Measurements from ENCODE around the gene CRYZL1. TPM values are rescaled to one million over a fixed set of nuclear protein-coding genes. Genes with fewer than 3 reads are reported as not detected.

The CRYZL1 gene
- total RNA-seq, 1 donor from 2014 or later, result 36.5 TPM

DNA sequence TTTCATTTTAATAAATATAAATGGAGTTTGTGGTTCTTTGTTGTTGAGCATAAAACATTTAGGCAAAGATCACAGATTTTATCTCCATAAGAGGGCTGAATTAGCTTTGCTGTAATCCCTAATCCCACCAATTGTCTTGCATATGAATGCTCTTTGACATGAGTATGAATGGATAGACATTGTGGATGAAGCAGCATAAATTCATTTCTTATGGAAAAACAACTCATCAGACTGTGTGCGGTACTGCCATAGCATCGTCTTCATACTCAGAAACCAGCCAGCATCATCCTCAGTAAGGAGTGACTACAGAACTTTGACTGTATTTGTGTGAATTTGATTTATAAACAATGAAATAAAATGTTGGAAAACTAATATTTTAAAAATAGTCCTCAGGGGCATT lies 79.2 kb downstream of the CRYZL1 start:
- intact Hi-C loops (cut with micrococcal nuclease), result no loop called here
- H3K27ac Mint-ChIP-seq, result no peak overlapping the region
- H3K9me3 Mint-ChIP-seq, result no peaks in the 10 kb centered on the region
- H3K36me3 Mint-ChIP-seq (ENCODE audit: low read depth), result peaks cover 65% of the 10 kb centered on the region
- no peak overlapping the region for H3K4me3 Mint-ChIP-seq (ENCODE audit: low read depth)
- no peak for DNase-seq (ENCODE audit: low spot score)
- H3K27me3 Mint-ChIP-seq (ENCODE audit: low read depth), result no peaks in the 10 kb centered on the region
- peaks cover 28% of the 10 kb centered on the region for H3K4me1 Mint-ChIP-seq (ENCODE audit: low read depth)

DNA sequence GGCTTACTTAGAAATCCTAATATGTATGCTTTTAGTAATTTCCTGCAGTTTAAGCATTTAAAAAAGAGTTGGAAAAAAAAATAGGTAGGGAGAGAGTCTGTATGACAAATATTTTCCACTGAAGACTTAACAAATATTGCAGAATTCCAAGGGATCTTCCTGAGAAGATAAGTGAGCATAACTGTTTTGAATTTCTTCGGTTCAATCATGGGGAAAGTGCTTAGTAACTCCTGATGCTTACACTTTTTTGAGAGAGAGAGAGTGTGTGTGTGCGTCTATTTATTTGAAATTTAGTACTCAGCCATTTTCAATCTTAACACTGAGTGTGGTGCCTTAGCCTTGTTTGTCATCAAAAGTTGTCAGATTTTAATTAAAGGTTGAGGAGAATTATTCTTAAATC lies 80.2 kb downstream of the CRYZL1 start:
- intact Hi-C loops (cut with micrococcal nuclease), result no loop called here
- Mint-ChIP-seq H3K9me3 (no peaks in the 10 kb centered on the region), H3K36me3 (ENCODE audit: low read depth) (peaks cover 73% of the 10 kb centered on the region), H3K4me3 (ENCODE audit: low read depth) (no peak overlapping the region), H3K27ac (peak overlapping the region; percentile 45), H3K4me1 (ENCODE audit: low read depth) (peaks cover 31% of the 10 kb centered on the region), H3K27me3 (ENCODE audit: low read depth) (no peaks in the 10 kb centered on the region)
- no peak for DNase-seq (ENCODE audit: low spot score)

DNA sequence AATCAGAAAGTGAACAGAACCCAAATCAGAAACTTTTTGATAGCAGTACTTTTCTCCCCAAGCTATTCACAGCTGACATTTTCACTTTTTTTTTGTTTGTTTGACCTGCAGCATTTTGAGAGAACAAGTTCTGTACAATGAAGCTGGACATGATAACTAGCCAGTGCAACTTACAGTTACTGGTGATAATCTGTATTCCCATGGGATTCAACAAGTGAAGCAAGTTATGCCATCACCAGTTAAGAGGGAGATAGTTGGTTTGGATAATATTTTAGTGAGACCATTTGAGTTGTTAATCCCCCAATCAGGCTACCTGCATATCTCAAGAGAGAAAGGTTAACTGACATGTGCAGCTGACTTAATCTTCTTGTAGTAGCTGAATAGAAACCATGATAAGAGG lies 80.6 kb downstream of the CRYZL1 start:
- no peaks in the 10 kb centered on the region for H3K27me3 Mint-ChIP-seq (ENCODE audit: low read depth)
- H3K4me3 Mint-ChIP-seq (ENCODE audit: low read depth), result no peak overlapping the region
- DNase-seq (ENCODE audit: low spot score), result no peak
- H3K27ac Mint-ChIP-seq, result peak overlapping the region; percentile 45
- peaks cover 33% of the 10 kb centered on the region for H3K4me1 Mint-ChIP-seq (ENCODE audit: low read depth)
- intact Hi-C loops (cut with micrococcal nuclease), result no loop called here
- peaks cover 77% of the 10 kb centered on the region for H3K36me3 Mint-ChIP-seq (ENCODE audit: low read depth)
- H3K9me3 Mint-ChIP-seq, result no peaks in the 10 kb centered on the region

DNA sequence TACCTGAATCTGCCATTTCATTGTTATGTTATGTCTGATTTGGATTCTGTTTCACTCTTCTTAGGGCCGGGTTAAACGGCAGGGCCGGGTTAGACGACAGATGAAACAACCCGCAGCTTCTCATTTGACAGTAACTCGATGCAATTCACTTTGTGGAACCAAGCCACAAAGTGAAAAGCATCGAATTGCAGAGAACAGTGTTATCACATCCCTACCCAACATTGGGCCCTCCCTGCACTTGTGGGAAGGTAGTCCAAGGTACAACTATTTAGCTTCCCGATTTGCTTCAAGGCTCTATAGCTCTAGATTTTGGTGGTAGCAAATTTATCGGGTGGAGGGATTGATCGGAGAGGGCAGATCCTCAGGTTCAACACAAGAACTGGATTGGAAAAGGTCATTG lies 81.7 kb downstream of the CRYZL1 start:
- H3K4me3 Mint-ChIP-seq (ENCODE audit: low read depth), result no peak overlapping the region
- intact Hi-C loops (cut with micrococcal nuclease), result no loop called here
- H3K27me3 Mint-ChIP-seq (ENCODE audit: low read depth), result no peaks in the 10 kb centered on the region
- no peak for DNase-seq (ENCODE audit: low spot score)
- H3K36me3 Mint-ChIP-seq (ENCODE audit: low read depth), result peaks cover 88% of the 10 kb centered on the region
- H3K4me1 Mint-ChIP-seq (ENCODE audit: low read depth), result peaks cover 39% of the 10 kb centered on the region
- no peak overlapping the region for H3K27ac Mint-ChIP-seq
- H3K9me3 Mint-ChIP-seq, result no peaks in the 10 kb centered on the region

DNA sequence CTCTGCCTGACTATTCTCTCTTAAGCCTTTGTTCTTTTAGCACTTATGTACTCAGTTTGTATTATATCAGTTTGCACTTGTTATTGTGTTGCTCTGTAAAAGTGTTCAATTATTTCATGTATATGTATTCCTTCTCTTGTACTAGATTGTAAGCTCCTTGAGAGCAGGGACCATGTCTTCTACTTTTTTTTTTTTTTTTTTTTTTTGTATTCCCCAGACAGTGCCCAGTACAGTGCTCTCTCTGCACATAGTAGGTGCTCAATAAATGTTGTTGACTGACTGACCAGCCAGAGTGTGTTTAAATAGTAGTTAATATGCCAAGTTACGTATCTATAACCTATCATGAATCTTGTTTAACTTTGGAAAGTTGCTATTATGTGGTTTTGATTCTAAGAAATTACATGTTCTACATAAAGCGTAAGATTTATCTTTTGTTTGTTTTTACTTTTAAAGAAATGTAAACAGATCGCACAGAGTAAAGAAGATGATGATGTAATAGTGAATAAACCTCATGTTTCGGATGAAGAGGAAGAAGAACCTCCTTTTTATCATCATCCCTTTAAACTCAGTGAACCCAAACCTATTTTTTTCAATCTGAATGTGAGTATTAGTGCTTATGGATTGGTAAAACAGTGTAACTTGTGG lies 82.6 kb downstream of the CRYZL1 start:
- no peak overlapping the region for H3K27ac Mint-ChIP-seq
- peaks cover 46% of the 10 kb centered on the region for H3K4me1 Mint-ChIP-seq (ENCODE audit: low read depth)
- H3K9me3 Mint-ChIP-seq, result no peaks in the 10 kb centered on the region
- H3K27me3 Mint-ChIP-seq (ENCODE audit: low read depth), result no peaks in the 10 kb centered on the region
- peaks cover 93% of the 10 kb centered on the region for H3K36me3 Mint-ChIP-seq (ENCODE audit: low read depth)
- H3K4me3 Mint-ChIP-seq (ENCODE audit: low read depth), result no peak overlapping the region
- intact Hi-C loops (cut with micrococcal nuclease), result no loop called here
- no peak for DNase-seq (ENCODE audit: low spot score)

DNA sequence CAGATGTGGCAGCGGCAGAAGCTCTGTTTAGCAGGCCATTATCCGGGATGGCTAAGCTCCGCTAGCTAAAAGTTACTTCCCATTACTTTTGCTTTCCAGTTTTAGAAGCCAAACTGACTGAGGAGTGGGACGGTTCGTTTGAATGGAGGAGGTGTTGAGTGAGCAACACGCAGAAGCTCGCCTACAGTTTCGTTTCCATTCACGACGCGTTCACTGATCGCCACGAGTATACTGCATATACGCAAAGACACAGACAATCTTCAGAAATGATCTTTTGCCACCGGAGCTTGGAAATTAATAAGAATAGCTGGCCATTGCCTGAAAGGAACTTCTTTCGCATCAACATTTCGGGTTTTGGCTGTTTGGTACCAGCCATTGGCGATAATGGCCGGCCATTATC lies 84.1 kb downstream of the CRYZL1 start:
- Mint-ChIP-seq H3K27ac (no peak overlapping the region), H3K9me3 (no peaks in the 10 kb centered on the region), H3K4me1 (ENCODE audit: low read depth) (peaks cover 41% of the 10 kb centered on the region), H3K36me3 (ENCODE audit: low read depth) (peaks cover 94% of the 10 kb centered on the region), H3K27me3 (ENCODE audit: low read depth) (no peaks in the 10 kb centered on the region), H3K4me3 (ENCODE audit: low read depth) (no peak overlapping the region)
- DNase-seq (ENCODE audit: low spot score), result no peak
- intact Hi-C loops (cut with micrococcal nuclease), result no loop called here

DNA sequence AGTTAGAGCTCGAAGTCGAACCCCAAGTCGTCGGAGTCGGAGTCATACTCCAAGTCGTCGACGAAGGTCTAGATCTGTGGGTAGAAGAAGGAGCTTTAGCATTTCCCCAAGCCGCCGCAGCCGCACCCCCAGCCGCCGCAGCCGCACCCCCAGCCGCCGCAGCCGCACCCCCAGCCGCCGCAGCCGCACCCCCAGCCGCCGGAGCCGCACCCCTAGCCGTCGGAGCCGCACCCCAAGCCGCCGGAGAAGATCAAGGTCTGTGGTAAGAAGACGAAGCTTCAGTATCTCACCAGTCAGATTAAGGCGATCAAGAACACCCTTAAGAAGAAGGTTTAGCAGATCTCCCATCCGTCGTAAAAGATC lies 86.6 kb downstream of the CRYZL1 start:
- Mint-ChIP-seq H3K4me3 (ENCODE audit: low read depth) (peak overlapping the region; percentile 57), H3K27me3 (ENCODE audit: low read depth) (no peaks in the 10 kb centered on the region), H3K27ac (no peak overlapping the region), H3K36me3 (ENCODE audit: low read depth) (peaks cover 89% of the 10 kb centered on the region), H3K9me3 (no peaks in the 10 kb centered on the region), H3K4me1 (ENCODE audit: low read depth) (peaks cover 34% of the 10 kb centered on the region)
- intact Hi-C loops (cut with micrococcal nuclease), result no loop called here
- DNase-seq (ENCODE audit: low spot score), result no peak

DNA sequence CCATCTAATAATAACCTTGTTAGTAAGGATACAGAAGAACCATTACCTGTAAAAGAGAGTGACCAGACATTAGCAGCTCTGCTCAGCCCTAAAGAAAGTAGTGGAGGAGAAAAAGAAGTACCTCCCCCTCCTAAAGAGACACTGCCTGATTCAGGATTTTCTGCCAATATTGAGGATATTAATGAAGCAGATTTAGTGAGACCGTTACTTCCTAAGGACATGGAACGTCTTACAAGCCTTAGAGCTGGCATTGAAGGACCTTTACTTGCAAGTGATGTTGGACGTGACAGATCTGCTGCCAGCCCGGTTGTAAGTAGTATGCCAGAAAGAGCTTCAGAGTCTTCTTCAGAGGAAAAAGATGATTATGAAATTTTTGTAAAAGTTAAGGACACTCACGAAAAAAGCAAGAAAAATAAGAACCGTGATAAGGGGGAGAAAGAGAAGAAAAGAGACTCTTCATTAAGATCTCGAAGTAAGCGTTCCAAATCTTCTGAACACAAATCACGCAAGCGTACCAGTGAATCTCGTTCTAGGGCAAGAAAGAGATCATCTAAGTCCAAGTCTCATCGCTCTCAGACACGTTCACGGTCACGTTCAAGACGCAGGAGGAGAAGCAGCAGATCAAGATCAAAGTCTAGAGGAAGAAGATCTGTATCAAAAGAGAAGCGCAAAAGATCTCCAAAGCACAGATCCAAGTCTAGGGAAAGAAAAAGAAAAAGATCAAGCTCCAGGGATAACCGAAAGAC lies 87.1 kb downstream of the CRYZL1 start:
- Mint-ChIP-seq H3K27ac (peak overlapping the region; percentile 42), H3K27me3 (ENCODE audit: low read depth) (no peaks in the 10 kb centered on the region), H3K4me3 (ENCODE audit: low read depth) (peak overlapping the region; percentile 57)

DNA sequence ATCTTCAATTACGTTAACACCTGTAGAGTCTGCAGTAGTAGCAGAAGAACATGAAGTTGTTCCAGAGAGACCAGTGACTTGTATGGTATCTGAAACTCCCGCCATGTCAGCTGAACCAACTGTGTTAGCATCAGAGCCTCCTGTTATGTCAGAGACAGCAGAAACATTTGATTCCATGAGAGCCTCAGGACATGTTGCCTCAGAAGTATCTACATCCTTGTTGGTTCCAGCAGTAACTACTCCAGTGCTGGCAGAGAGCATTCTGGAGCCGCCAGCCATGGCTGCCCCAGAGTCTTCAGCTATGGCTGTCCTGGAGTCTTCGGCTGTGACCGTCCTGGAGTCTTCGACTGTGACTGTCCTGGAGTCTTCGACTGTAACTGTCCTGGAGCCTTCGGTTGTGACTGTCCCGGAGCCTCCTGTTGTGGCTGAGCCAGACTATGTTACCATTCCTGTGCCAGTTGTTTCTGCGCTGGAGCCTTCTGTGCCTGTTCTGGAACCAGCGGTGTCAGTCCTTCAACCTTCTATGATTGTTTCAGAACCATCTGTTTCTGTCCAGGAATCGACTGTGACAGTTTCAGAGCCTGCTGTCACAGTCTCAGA lies 88.4 kb downstream of the CRYZL1 start:
- H3K27me3 Mint-ChIP-seq (ENCODE audit: low read depth), result no peaks in the 10 kb centered on the region
- H3K27ac Mint-ChIP-seq, result no peak overlapping the region
- H3K4me3 Mint-ChIP-seq (ENCODE audit: low read depth), result no peak overlapping the region
- DNase-seq (ENCODE audit: low spot score), result no peak
- no peaks in the 10 kb centered on the region for H3K9me3 Mint-ChIP-seq
- intact Hi-C loops (cut with micrococcal nuclease), result no loop called here
- H3K4me1 Mint-ChIP-seq (ENCODE audit: low read depth), result peaks cover 35% of the 10 kb centered on the region
- H3K36me3 Mint-ChIP-seq (ENCODE audit: low read depth), result peaks cover 90% of the 10 kb centered on the region

More for the DNA sequence above, 87.1 kb downstream of the CRYZL1 start:
- intact Hi-C loops (cut with micrococcal nuclease), result no loop called here
- no peak for DNase-seq (ENCODE audit: low spot score)
- Mint-ChIP-seq H3K9me3 (no peaks in the 10 kb centered on the region), H3K4me1 (ENCODE audit: low read depth) (peaks cover 34% of the 10 kb centered on the region), H3K36me3 (ENCODE audit: low read depth) (peaks cover 89% of the 10 kb centered on the region)

DNA sequence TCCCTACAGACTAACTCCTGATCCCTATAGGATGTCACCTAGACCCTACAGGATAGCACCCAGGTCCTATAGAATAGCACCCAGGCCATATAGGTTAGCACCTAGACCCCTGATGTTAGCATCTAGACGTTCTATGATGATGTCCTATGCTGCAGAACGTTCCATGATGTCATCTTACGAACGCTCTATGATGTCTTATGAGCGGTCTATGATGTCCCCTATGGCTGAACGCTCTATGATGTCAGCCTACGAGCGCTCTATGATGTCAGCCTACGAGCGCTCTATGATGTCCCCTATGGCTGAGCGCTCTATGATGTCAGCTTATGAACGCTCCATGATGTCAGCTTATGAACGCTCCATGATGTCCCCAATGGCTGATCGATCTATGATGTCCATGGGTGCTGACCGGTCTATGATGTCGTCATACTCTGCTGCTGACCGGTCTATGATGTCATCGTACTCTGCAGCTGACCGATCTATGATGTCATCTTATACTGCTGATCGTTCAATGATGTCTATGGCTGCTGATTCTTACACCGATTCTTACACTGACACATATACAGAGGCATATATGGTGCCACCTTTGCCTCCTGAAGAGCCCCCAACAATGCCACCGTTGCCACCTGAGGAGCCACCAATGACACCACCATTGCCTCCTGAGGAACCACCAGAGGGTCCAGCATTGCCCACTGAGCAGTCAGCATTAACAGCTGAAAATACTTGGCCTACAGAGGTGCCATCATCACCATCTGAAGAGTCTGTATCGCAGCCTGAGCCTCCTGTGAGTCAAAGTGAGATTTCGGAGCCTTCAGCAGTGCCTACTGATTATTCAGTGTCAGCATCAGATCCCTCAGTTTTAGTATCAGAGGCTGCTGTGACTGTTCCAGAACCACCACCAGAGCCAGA lies 89.2 kb downstream of the CRYZL1 start:
- Mint-ChIP-seq H3K27ac (no peak overlapping the region), H3K9me3 (no peaks in the 10 kb centered on the region), H3K4me1 (ENCODE audit: low read depth) (peaks cover 33% of the 10 kb centered on the region), H3K4me3 (ENCODE audit: low read depth) (no peak overlapping the region), H3K27me3 (ENCODE audit: low read depth) (no peaks in the 10 kb centered on the region), H3K36me3 (ENCODE audit: low read depth) (peaks cover 88% of the 10 kb centered on the region)
- no peak for DNase-seq (ENCODE audit: low spot score)
- intact Hi-C loops (cut with micrococcal nuclease), result no loop called here

DNA sequence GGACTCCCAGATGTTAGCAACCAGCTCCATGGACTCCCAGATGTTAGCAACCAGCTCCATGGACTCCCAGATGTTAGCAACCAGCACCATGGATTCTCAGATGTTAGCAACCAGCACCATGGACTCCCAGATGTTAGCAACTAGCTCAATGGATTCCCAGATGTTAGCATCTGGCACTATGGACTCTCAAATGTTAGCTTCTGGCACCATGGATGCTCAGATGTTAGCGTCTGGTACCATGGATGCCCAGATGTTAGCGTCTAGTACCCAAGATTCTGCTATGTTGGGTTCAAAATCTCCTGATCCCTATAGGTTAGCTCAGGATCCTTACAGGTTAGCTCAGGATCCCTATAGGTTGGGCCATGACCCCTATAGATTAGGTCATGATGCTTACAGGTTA lies 89.9 kb downstream of the CRYZL1 start:
- Mint-ChIP-seq H3K27ac (no peak overlapping the region), H3K4me1 (ENCODE audit: low read depth) (peaks cover 29% of the 10 kb centered on the region), H3K27me3 (ENCODE audit: low read depth) (no peaks in the 10 kb centered on the region), H3K4me3 (ENCODE audit: low read depth) (no peak overlapping the region), H3K36me3 (ENCODE audit: low read depth) (peaks cover 86% of the 10 kb centered on the region), H3K9me3 (no peaks in the 10 kb centered on the region)
- DNase-seq (ENCODE audit: low spot score), result no peak
- intact Hi-C loops (cut with micrococcal nuclease), result no loop called here

DNA sequence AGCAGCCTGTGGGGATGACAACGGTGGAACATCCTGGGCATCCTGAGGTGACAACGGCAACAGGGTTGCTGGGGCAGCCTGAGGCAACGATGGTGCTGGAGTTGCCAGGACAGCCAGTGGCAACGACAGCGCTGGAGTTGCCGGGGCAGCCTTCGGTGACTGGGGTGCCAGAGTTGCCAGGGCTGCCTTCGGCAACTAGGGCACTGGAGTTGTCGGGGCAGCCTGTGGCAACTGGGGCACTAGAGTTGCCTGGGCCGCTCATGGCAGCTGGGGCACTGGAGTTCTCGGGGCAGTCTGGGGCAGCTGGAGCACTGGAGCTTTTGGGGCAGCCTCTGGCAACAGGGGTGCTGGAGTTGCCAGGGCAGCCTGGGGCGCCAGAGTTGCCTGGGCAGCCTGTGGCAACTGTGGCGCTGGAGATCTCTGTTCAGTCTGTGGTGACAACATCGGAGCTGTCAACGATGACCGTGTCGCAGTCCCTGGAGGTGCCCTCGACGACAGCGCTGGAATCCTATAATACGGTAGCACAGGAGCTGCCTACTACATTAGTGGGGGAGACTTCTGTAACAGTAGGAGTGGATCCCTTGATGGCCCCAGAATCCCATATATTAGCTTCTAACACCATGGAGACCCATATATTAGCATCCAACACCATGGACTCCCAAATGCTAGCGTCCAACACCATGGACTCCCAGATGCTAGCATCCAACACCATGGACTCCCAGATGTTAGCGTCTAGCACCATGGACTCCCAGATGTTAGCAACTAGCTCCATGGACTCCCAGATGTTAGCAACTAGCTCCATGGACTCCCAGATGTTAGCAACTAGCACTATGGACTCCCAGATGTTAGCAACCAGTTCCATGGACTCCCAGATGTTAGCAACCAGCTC lies 90.5 kb downstream of the CRYZL1 start:
- no peaks in the 10 kb centered on the region for H3K27me3 Mint-ChIP-seq (ENCODE audit: low read depth)
- no peak overlapping the region for H3K4me3 Mint-ChIP-seq (ENCODE audit: low read depth)
- no peak overlapping the region for H3K27ac Mint-ChIP-seq
- intact Hi-C loops (cut with micrococcal nuclease), result no loop called here
- no peak for DNase-seq (ENCODE audit: low spot score)
- no peaks in the 10 kb centered on the region for H3K9me3 Mint-ChIP-seq
- peaks cover 27% of the 10 kb centered on the region for H3K4me1 Mint-ChIP-seq (ENCODE audit: low read depth)
- peaks cover 83% of the 10 kb centered on the region for H3K36me3 Mint-ChIP-seq (ENCODE audit: low read depth)

All from activated T-helper 2 cell treated with anti-CD3 and anti-CD28 coated beads, Interferon-gamma antibody, Interleukin-2, Interleukin-4, amounts not matched to agents 10 μg/mL and 5 μg/mL and 100 μg/mL, durations not matched to agents 14 hours and 24 hours and 36 hours (primary cell).